AG04449 (cell line): ENCODE data around the gene GJB2.

Experiments
- CTCF ChIA-PET: fragments of 350-600 bp; formaldehyde crosslinking; extraction: SDS; loops from one replicate; lab custom pipeline; 2021; ENCODE audit warnings: antibody characterized with exemption; lab: Yijun Ruan, JAX
- POLR2A ChIA-PET: fragments of 400-600, 350-600 bp; formaldehyde crosslinking; extraction: SDS; loops from one replicate; lab custom pipeline; 2020; ENCODE audit warnings: antibody characterized with exemption, inconsistent platforms; lab: Yijun Ruan, JAX
- DNase-seq: peaks from one replicate; pipeline ENCODE4 v3.0.0-alpha.2; 2010; ENCODE audit warnings: low read depth, low spot score
- H3K4me3 ChIP-seq: 2 replicates; pipeline ENCODE4 v1.5.1; 2011; ENCODE audit warnings: low read depth, mild to moderate bottlenecking, control low read depth, low read length
- TF ChIP-seq, protein P1 (sequence below): IDR thresholded peaks from one replicate; pipeline ENCODE4 v1.5.1; 2011; ENCODE audit warnings: mild to moderate bottlenecking, moderate library complexity, low read length, control low read depth, inconsistent platforms; ENCODE audit not compliant: insufficient read depth; ENCODE audit errors: missing control alignments

GJB2 gene

DNA sequence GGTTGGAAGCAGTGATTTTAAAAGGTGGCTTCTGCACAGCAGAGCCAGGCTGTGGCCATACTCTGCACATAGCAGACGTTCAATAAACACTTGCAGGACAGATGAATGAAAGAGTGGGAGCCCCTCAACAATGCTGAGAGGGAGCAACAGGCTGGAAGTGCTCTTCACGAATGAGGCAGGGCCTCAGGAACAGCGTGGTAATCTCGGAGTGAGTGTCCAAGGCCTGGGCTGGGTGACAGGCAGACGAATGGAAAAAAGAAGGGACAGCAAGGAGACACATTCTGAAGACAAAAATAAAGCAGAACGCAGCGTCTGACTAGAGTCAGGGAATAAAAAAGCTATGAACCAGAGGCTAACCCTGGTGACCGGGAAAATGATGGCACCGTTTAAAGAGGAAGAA lies 43.0 kb downstream of the GJB2 start:
- DNase-seq = no peak
- TF ChIP-seq, protein P1, sequence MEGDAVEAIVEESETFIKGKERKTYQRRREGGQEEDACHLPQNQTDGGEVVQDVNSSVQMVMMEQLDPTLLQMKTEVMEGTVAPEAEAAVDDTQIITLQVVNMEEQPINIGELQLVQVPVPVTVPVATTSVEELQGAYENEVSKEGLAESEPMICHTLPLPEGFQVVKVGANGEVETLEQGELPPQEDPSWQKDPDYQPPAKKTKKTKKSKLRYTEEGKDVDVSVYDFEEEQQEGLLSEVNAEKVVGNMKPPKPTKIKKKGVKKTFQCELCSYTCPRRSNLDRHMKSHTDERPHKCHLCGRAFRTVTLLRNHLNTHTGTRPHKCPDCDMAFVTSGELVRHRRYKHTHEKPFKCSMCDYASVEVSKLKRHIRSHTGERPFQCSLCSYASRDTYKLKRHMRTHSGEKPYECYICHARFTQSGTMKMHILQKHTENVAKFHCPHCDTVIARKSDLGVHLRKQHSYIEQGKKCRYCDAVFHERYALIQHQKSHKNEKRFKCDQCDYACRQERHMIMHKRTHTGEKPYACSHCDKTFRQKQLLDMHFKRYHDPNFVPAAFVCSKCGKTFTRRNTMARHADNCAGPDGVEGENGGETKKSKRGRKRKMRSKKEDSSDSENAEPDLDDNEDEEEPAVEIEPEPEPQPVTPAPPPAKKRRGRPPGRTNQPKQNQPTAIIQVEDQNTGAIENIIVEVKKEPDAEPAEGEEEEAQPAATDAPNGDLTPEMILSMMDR = no peak
- no peak overlapping the region for H3K4me3 ChIP-seq
- POLR2A ChIA-PET = interaction anchor here (0.7 kb wide), 1 partner anchor 225 kb away, joined by 3 read pairs; no protein-coding TSS in a partner anchor
- CTCF ChIA-PET = interaction anchor here (1.0 to 1.4 kb wide), 2 partner anchors 9 to 41 kb away, joined by 3 to 4 read pairs; no protein-coding TSS in a partner anchor

DNA sequence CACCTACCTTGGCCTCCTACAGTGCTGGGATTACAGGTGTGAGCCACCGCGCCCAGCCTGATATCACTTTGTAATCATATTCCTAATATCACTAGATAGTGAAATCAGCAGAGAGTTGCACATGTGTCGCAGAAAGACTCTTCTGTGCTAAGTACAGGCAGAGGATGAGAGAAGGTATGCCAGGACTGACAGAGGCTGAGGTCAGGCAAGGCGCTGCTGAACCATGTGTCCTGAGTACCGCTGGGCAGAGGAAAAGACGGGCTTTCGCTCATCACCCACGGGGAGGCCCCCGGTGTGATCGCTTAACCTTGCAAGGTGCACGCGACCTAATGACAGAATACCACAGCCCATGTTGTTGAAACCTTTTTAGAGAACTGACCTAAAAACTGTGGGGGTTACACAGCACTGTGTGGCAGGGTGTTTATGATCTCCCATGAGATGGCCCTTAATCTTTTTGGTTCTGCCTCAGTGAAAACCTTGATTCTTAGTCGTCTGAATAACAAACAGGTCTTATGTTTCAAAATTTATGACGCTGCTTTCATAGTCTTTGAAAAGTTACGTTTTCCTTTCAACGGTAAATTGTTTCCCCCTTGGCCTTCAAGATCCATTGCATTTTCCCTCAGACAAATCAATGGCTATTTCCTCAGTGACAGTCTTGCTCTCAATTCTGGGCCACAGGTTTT lies 44.1 kb downstream of the GJB2 start:
- H3K4me3 ChIP-seq = no peak overlapping the region
- TF ChIP-seq, protein P1 = no peak
- CTCF ChIA-PET = no interaction called here
- DNase-seq = no peak
- POLR2A ChIA-PET = no interaction called here

GRCh38 chr13:20146381-20146780 lies 46.4 kb downstream of the GJB2 start:
- ChIA-PET POLR2A (no interaction called here), CTCF (interaction anchor here (1.2 kb wide), 1 partner anchor 19 kb away, joined by 5 read pairs; no protein-coding TSS in a partner anchor)
- H3K4me3 ChIP-seq = no peak overlapping the region
- TF ChIP-seq, protein P1 = no peak
- no peak for DNase-seq

DNA sequence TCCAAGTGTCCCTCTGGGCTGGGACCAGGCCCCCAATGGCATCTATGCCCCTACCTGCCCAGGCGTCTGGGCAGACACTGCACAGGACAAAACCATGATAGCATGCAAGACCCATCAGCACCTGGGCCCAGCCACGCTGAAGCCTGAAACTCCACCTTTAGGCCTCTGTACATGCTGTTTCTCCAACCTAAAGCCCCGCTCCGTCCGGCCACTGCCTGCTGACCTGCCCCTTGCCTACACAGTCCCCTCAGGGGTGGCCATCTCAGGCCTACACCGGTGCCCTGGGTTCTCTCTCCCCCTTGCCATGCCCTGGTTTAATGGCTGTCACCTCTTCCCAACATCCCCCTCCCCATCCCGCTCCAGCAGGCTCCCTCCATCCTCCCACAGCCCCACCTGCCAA lies 47.2 kb downstream of the GJB2 start:
- H3K4me3 ChIP-seq = no peak overlapping the region
- ChIA-PET POLR2A (no interaction called here), CTCF (no interaction called here)
- TF ChIP-seq, protein P1 = no peak
- DNase-seq = no peak

- ChIA-PET CTCF (interaction anchor here (1.6 kb wide), 1 partner anchor 15 kb away, joined by 4 read pairs; no protein-coding TSS in a partner anchor), POLR2A (no interaction called here)
- no peak for DNase-seq
- TF ChIP-seq, protein P1 = no peak
- H3K4me3 ChIP-seq = no peak overlapping the region
Observed at GRCh38 chr13:20144141-20144850, 48.4 kb downstream of the GJB2 start.

- DNase-seq = no peak
- ChIA-PET POLR2A (no interaction called here), CTCF (interaction anchor here (1.6 kb wide), 1 partner anchor 17 kb away, joined by 4 read pairs; no protein-coding TSS in a partner anchor)
- no peak overlapping the region for H3K4me3 ChIP-seq
- TF ChIP-seq, protein P1 = no peak
Observed at GRCh38 chr13:20142927-20143480, 49.7 kb downstream of the GJB2 start.
